ENCODE data around the gene MRPS16.

- TF ChIP-seq EP300 (IDR thresholded peaks at IDR 0.05; ENCODE audit: borderline replicate concordance in 1 of 2, low read depth in 1 of 2, low read length in 1 of 2) (no peak), GATA2 (CRISPR knock-in tag; IDR thresholded peaks at IDR 0.05) (no peak), MXI1 (IDR thresholded peaks at IDR 0.05; ENCODE audit: low read depth, low read length) (no peak), USF1 (IDR thresholded peaks at IDR 0.05; ENCODE audit: borderline replicate concordance, low read depth) (no peak), ZBTB33 (IDR thresholded peaks at IDR 0.05; ENCODE audit: borderline replicate concordance, low read depth) (no peak), RFX5 (IDR thresholded peaks at IDR 0.05; ENCODE audit: low read length) (no peak), FOXJ3 (CRISPR knock-in tag; IDR thresholded peaks at IDR 0.05) (no peak), TAF1 (IDR thresholded peaks at IDR 0.05; ENCODE audit: borderline replicate concordance, low read depth, low read length) (no peak), SIN3A (IDR thresholded peaks at IDR 0.05; ENCODE audit: borderline replicate concordance, low read depth, low read length) (no peak), EZH2phosphoT487 (IDR thresholded peaks at IDR 0.05; ENCODE audit: borderline replicate concordance, low read depth) (no peak)
- TF ChIP-seq, protein P1, sequence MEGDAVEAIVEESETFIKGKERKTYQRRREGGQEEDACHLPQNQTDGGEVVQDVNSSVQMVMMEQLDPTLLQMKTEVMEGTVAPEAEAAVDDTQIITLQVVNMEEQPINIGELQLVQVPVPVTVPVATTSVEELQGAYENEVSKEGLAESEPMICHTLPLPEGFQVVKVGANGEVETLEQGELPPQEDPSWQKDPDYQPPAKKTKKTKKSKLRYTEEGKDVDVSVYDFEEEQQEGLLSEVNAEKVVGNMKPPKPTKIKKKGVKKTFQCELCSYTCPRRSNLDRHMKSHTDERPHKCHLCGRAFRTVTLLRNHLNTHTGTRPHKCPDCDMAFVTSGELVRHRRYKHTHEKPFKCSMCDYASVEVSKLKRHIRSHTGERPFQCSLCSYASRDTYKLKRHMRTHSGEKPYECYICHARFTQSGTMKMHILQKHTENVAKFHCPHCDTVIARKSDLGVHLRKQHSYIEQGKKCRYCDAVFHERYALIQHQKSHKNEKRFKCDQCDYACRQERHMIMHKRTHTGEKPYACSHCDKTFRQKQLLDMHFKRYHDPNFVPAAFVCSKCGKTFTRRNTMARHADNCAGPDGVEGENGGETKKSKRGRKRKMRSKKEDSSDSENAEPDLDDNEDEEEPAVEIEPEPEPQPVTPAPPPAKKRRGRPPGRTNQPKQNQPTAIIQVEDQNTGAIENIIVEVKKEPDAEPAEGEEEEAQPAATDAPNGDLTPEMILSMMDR (IDR thresholded peaks at IDR 0.05) = no peak
- TF ChIP-seq, protein P2, sequence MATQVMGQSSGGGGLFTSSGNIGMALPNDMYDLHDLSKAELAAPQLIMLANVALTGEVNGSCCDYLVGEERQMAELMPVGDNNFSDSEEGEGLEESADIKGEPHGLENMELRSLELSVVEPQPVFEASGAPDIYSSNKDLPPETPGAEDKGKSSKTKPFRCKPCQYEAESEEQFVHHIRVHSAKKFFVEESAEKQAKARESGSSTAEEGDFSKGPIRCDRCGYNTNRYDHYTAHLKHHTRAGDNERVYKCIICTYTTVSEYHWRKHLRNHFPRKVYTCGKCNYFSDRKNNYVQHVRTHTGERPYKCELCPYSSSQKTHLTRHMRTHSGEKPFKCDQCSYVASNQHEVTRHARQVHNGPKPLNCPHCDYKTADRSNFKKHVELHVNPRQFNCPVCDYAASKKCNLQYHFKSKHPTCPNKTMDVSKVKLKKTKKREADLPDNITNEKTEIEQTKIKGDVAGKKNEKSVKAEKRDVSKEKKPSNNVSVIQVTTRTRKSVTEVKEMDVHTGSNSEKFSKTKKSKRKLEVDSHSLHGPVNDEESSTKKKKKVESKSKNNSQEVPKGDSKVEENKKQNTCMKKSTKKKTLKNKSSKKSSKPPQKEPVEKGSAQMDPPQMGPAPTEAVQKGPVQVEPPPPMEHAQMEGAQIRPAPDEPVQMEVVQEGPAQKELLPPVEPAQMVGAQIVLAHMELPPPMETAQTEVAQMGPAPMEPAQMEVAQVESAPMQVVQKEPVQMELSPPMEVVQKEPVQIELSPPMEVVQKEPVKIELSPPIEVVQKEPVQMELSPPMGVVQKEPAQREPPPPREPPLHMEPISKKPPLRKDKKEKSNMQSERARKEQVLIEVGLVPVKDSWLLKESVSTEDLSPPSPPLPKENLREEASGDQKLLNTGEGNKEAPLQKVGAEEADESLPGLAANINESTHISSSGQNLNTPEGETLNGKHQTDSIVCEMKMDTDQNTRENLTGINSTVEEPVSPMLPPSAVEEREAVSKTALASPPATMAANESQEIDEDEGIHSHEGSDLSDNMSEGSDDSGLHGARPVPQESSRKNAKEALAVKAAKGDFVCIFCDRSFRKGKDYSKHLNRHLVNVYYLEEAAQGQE (IDR thresholded peaks at IDR 0.05; ENCODE audit: low read depth, low read length) = no peak
- TF ChIP-seq, protein P3, sequence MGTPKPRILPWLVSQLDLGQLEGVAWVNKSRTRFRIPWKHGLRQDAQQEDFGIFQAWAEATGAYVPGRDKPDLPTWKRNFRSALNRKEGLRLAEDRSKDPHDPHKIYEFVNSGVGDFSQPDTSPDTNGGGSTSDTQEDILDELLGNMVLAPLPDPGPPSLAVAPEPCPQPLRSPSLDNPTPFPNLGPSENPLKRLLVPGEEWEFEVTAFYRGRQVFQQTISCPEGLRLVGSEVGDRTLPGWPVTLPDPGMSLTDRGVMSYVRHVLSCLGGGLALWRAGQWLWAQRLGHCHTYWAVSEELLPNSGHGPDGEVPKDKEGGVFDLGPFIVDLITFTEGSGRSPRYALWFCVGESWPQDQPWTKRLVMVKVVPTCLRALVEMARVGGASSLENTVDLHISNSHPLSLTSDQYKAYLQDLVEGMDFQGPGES (IDR thresholded peaks at IDR 0.05; ENCODE audit: low read depth, low read length) = no peak
These were observed 28.7 kb upstream of the MRPS16 start for GRCh38 chr10:73281097-73281496.

Measured in SK-N-SH (cell line).